ENCODE results near the gene RAMAC.

- TF ChIP-seq POLR2AphosphoS5 (IDR thresholded peaks at IDR 0.05) (no peak), RAD21 (conservative IDR thresholded peaks at IDR 0.05) (no peak), CTCF (IDR thresholded peaks at IDR 0.05; ENCODE audit: poor library complexity, severe bottlenecking) (no peak), EZH2 (IDR thresholded peaks at IDR 0.05; ENCODE audit: borderline replicate concordance, insufficient read depth, low read length, poor library complexity, severe bottlenecking) (no peak), SMC3 (conservative IDR thresholded peaks at IDR 0.05; ENCODE audit: poor library complexity) (no peak), TAF1 (IDR thresholded peaks at IDR 0.05; ENCODE audit: low read depth) (no peak), REST (IDR thresholded peaks at IDR 0.05; ENCODE audit: borderline replicate concordance) (no peak)
Observed at GRCh38 chr15:82970696-82971095, 15.3 kb upstream of the RAMAC start.
